IMR-90 (cell line): Measurements from ENCODE around the gene PPARD. TPM values are rescaled to one million over a fixed set of nuclear protein-coding genes. Genes with fewer than 3 reads are reported as not detected.

Source experiments
- ATAC-seq: fragments of 200-7000 bp; cut with Tn5 transposase; 2 replicates; pipeline ENCODE4 v1.9.1; 2020; ENCODE audit warnings: low read depth, mild to moderate bottlenecking, moderate library complexity
- BruUV-seq: library from RNA; stranded (reverse); fragments of 400-500 nt; replicated peaks from 2 replicates; lab custom pipeline; 2021; lab: Mats Ljungman, UMichigan
- CTCF ChIA-PET: fragments of 300-600 bp; formaldehyde crosslinking; extraction: SDS; loops from one replicate; lab custom pipeline; 2021; ENCODE audit warnings: antibody characterized with exemption; lab: Yijun Ruan, JAX
- POLR2A ChIA-PET: fragments of 300-600 bp; sonication (Branson Sonifier 250); formaldehyde crosslinking; loops from one replicate; lab custom pipeline; 2022; ENCODE audit warnings: antibody characterized with exemption; ENCODE audit not compliant: unreplicated experiment; lab: Charles Lee
- DNase-seq: peaks from one replicate; pipeline ENCODE4 v3.0.0; 2013
- H2AFZ ChIP-seq: replicated peaks from 2 replicates; pipeline ENCODE3; 2013; ENCODE audit warnings: low read length, mild to moderate bottlenecking; ENCODE audit not compliant: poor library complexity
- H2AK5ac ChIP-seq: 2 replicates; pipeline ENCODE4 v1.6.1; 2013; ENCODE audit warnings: low read depth, low read length, inconsistent platforms
- H2AK9ac ChIP-seq: replicated peaks from 2 replicates; pipeline ENCODE3; 2013; ENCODE audit warnings: mild to moderate bottlenecking, low read depth, low read length, moderate library complexity; ENCODE audit not compliant: poor library complexity
- H2BK120ac ChIP-seq: 2 replicates; pipeline ENCODE4 v1.6.1; 2013; ENCODE audit warnings: low read depth, low read length, inconsistent platforms
- H2BK15ac ChIP-seq: 3 replicates; pipeline ENCODE4 v1.6.1; 2013; ENCODE audit warnings: low read depth, low read length, inconsistent platforms
- H2BK20ac ChIP-seq: 2 replicates; pipeline ENCODE4 v1.6.1; 2013; ENCODE audit warnings: low read depth, mild to moderate bottlenecking, inconsistent platforms, low read length, moderate library complexity
- H2BK5ac ChIP-seq: 2 replicates; pipeline ENCODE4 v1.6.1; 2013; ENCODE audit warnings: mild to moderate bottlenecking, low read depth, low read length, inconsistent platforms; ENCODE audit not compliant: poor library complexity, severe bottlenecking
- H3K14ac ChIP-seq: replicated peaks from 2 replicates; pipeline ENCODE4 v1.6.1; 2013; ENCODE audit warnings: low read depth, low read length, inconsistent platforms
- H3K18ac ChIP-seq: 2 replicates; pipeline ENCODE4 v1.6.1; 2013; ENCODE audit warnings: low read depth, low read length, control low read depth
- H3K23ac ChIP-seq: 2 replicates; pipeline ENCODE4 v1.6.1; 2013; ENCODE audit warnings: low read depth, low read length, inconsistent platforms
- H3K27ac ChIP-seq: 2 replicates; pipeline ENCODE4 v1.5.1; 2013; ENCODE audit warnings: mild to moderate bottlenecking, control low read depth, low read length; ENCODE audit not compliant: insufficient read depth
- H3K27me3 ChIP-seq: 2 replicates; pipeline ENCODE4 v1.6.1; 2013; ENCODE audit warnings: low read length; ENCODE audit not compliant: control insufficient read depth, insufficient read depth
- H3K36me3 ChIP-seq: 2 replicates; pipeline ENCODE4 v1.6.1; 2013; ENCODE audit warnings: low read length, mixed read lengths; ENCODE audit not compliant: control insufficient read depth, insufficient read depth
- H3K4ac ChIP-seq: 2 replicates; pipeline ENCODE4 v1.6.1; 2013; ENCODE audit warnings: low read depth, low read length, inconsistent platforms
- H3K4me1 ChIP-seq: 2 replicates; pipeline ENCODE4 v1.6.1; 2013; ENCODE audit warnings: low read length, mixed read lengths; ENCODE audit not compliant: control insufficient read depth, insufficient read depth
- H3K4me2 ChIP-seq: 2 replicates; pipeline ENCODE4 v1.6.1; 2013; ENCODE audit warnings: low read depth, mild to moderate bottlenecking, control low read depth, low read length, moderate library complexity
- H3K4me3 ChIP-seq: 2 replicates; pipeline ENCODE4 v1.5.1; 2013; ENCODE audit warnings: low read depth, mild to moderate bottlenecking, control low read depth, low read length, moderate library complexity; ENCODE audit not compliant: insufficient read depth
- H3K56ac ChIP-seq: 2 replicates; pipeline ENCODE4 v1.6.1; 2013; ENCODE audit warnings: low read length, inconsistent platforms; ENCODE audit not compliant: insufficient read depth; ENCODE audit errors: extremely low read depth
- H3K79me1 ChIP-seq, 2 experiments: 2 replicates each; pipeline ENCODE4 v1.6.1; 2013; ENCODE audit warnings: low read length in 2 of 2, inconsistent platforms in 1 of 2, low read depth in 1 of 2
- H3K9ac ChIP-seq: 2 replicates; pipeline ENCODE4 v1.6.1; 2013; ENCODE audit warnings: low read depth, low read length, control low read depth
- H3K9me1 ChIP-seq: 2 replicates; pipeline ENCODE4 v1.6.1; 2013; ENCODE audit warnings: low read length, inconsistent platforms; ENCODE audit not compliant: insufficient read depth
- H3K9me3 ChIP-seq: 2 replicates; pipeline ENCODE4 v1.6.1; 2013; ENCODE audit warnings: low read length; ENCODE audit not compliant: control insufficient read depth, insufficient read depth
- H4K20me1 ChIP-seq: 2 replicates; pipeline ENCODE4 v1.6.1; 2013; ENCODE audit warnings: low read length, inconsistent platforms; ENCODE audit not compliant: insufficient read depth
- H4K5ac ChIP-seq: 2 replicates; pipeline ENCODE4 v1.6.1; 2013; ENCODE audit warnings: mild to moderate bottlenecking, low read depth, low read length, control low read depth
- H4K8ac ChIP-seq, 2 experiments: 2 replicates each; pipeline ENCODE4 v1.6.1; 2013; ENCODE audit warnings: low read depth in 2 of 2, low read length in 2 of 2, control low read depth in 1 of 2, inconsistent platforms in 1 of 2
- H4K91ac ChIP-seq: 2 replicates; pipeline ENCODE4 v1.6.1; 2013; ENCODE audit warnings: low read depth, low read length, inconsistent platforms; ENCODE audit not compliant: insufficient read depth
- CEBPB ChIP-seq: IDR thresholded peaks from 2 replicates; pipeline ENCODE4 v1.6.1; 2012; ENCODE audit warnings: low read depth, low read length, improper control_type of control experiment
- FOS ChIP-seq: fragments of 150-350 bp; IDR thresholded peaks from 2 replicates; pipeline ENCODE4 v1.6.1; 2016; ENCODE audit warnings: low read depth, low read length
- MAZ ChIP-seq: IDR thresholded peaks from 2 replicates; pipeline ENCODE4 v1.6.1; 2012; ENCODE audit warnings: low read depth, mild to moderate bottlenecking, low read length, improper control_type of control experiment, moderate library complexity, borderline replicate concordance
- POLR2A ChIP-seq: IDR thresholded peaks from 2 replicates; pipeline ENCODE4 v1.6.1; 2012; ENCODE audit warnings: mild to moderate bottlenecking, low read depth, low read length
- RAD21 ChIP-seq: IDR thresholded peaks from 2 replicates; pipeline ENCODE4 v1.6.1; 2012; ENCODE audit warnings: low read length, improper control_type of control experiment
- RCOR1 ChIP-seq: IDR thresholded peaks from 2 replicates; pipeline ENCODE4 v1.6.1; 2012; ENCODE audit warnings: mild to moderate bottlenecking, low read length, improper control_type of control experiment; ENCODE audit not compliant: insufficient replicate concordance
- RFX5 ChIP-seq: IDR thresholded peaks from 2 replicates; pipeline ENCODE4 v1.8.0; 2012; ENCODE audit warnings: low read depth, mild to moderate bottlenecking, low read length, moderate library complexity
- SMC3 ChIP-seq: fragments of 150-350 bp; IDR thresholded peaks from 2 replicates; pipeline ENCODE4 v1.6.1; 2016; ENCODE audit warnings: low read depth, mild to moderate bottlenecking, antibody characterized with exemption, low read length, moderate library complexity
- WGBS, 2 experiments: methylation state at CpG; one replicate each; pipeline versions ENCODE4 v1.1.5 to v1.1.7; 2013; ENCODE audit warnings: missing lambda C conversion rate in 2 of 2; ENCODE audit not compliant: insufficient read length in 1 of 2; ENCODE audit errors: extremely low coverage in 2 of 2; 5-methylcytosine and 5-hydroxymethylcytosine counted together
- dilution Hi-C: fragments of 300-500 bp; cut with HindIII; formaldehyde crosslinking; loops from one replicate; pipeline ENCODE4 v1.14.3; 2018; ENCODE audit warnings: low sequenced_read_pairs; ENCODE audit not compliant: unreplicated experiment
- in situ Hi-C: fragments of 300-500 bp; cut with MboI; formaldehyde crosslinking; loops from 3 replicates; pipeline ENCODE4 v1.14.3; 2019; ENCODE audit warnings: low sequenced_read_pairs, inconsistent platforms, mixed read lengths
- intact Hi-C: fragments of 100-400 bp; cut with micrococcal nuclease; formaldehyde crosslinking; loops from 2 replicates; pipeline ENCODE4 v1.10.0; 2022
- polyA plus RNA-seq, 3 experiments: library from polyadenylated mRNA; depleted of rRNA; stranded (reverse); fragments of >200 nt; gene quantifications; 2 replicates each; pipeline ENCODE4 v1.2.3, GENCODE V29; 2012; ENCODE audit warnings: low replicate concordance in 1 of 3
- total RNA-seq: library from RNA; depleted of rRNA; stranded (reverse); fragments of >200 nt; gene quantifications from 2 replicates; pipeline ENCODE4 v1.2.3, GENCODE V29; 2012
- TF ChIP-seq, protein P1 (sequence below): fragments of 150-350 bp; IDR thresholded peaks from 2 replicates; pipeline ENCODE4 v1.6.1; 2017; ENCODE audit warnings: mild to moderate bottlenecking, antibody characterized with exemption, low read length, low read depth
- TF ChIP-seq, protein P2 (sequence below): conservative IDR thresholded peaks from 2 replicates; pipeline ENCODE4 v1.5.1; 2012; ENCODE audit warnings: mild to moderate bottlenecking, low read depth, low read length, improper control_type of control experiment

Gene PPARD
- total and polyA plus RNA-seq, 2 of the 4 experiments (the other 2 are of a cell fraction): 10.4 to 69.0 TPM

DNA sequence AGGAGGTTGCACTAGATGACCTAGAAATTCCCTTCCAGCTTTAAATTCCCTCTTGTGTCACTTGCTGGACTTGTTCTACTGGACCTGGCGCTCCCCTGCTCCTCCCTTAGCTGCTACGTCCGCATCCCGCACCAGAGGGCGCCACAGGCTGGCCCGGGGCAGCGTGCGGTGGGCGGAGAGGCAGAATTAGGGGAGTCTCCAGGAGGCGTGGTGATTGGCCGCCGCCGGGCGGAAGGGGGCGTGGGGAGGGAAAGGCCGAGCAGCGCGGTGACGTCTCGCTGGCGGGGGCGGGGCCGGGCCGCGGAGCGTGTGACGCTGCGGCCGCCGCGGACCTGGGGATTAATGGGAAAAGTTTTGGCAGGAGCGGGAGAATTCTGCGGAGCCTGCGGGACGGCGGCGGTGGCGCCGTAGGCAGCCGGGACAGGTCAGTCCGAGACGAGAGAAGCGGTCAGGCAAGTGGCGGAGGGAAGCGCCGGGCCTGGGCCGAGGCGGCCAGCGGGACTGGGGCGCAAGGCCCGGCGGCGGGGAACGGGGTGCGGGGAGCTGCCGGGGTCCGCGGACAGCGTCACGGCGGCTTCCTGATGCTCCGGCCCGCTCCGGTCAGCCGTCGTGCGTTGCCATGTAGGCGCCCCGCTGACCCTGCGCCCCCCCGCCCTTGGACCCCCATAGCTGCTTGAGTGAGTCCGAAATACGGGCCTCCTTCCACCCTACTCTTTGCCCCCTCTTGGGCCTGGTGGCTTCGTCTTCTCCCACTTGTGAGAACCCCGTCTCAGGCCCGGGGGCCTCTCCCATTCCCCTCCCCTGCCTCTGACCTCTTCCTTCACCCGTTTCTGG lies at the start of gene PPARD (continued):
- TF ChIP-seq, protein P1, sequence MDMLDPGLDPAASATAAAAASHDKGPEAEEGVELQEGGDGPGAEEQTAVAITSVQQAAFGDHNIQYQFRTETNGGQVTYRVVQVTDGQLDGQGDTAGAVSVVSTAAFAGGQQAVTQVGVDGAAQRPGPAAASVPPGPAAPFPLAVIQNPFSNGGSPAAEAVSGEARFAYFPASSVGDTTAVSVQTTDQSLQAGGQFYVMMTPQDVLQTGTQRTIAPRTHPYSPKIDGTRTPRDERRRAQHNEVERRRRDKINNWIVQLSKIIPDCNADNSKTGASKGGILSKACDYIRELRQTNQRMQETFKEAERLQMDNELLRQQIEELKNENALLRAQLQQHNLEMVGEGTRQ: no peak; the same call in 1 of the 2 replicates
- TF ChIP-seq SMC3: peak; percentile 100
- no peak for TF ChIP-seq CEBPB
- TF ChIP-seq MAZ: peak; percentile 92

DNA sequence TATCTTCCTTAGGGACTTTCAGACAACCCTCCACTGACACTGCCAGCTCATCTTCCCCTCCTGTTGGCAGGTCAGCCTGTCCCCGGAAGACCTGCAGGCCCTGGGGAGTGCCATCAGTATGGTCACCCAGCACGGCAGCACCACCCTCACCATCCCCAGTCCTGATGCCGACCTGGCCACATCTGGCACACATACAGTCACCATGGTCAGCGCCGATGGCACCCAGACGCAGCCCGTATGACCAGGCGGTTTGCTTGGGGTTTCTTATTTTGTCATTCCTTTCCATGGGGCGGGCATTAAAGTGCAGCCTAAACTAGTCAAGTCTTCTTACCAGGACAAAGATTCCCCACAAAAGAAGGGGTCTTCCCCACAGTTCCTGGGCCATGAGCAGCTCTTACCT lies 48.7 kb upstream of the PPARD start:
- H3K9me1 ChIP-seq: peaks cover 4% of the 10 kb centered on the region; the same call in 1 of the 2 replicates
- H3K79me1 ChIP-seq: no peaks in the 10 kb centered on the region
- H3K27me3 ChIP-seq: no peaks in the 10 kb centered on the region
- H3K23ac ChIP-seq: no peak overlapping the region
- DNase-seq (no peak), ATAC-seq (no peak)
- no peak overlapping the region for H3K18ac ChIP-seq
- peaks cover 4% of the 10 kb centered on the region; the same call in 1 of the 2 replicates for H3K4me1 ChIP-seq
- ChIA-PET POLR2A (no interaction called here), CTCF (interaction anchor here (1.2 to 1.3 kb wide), 2 partner anchors 22 to 34 kb away, joined by 3 read pairs; no protein-coding TSS in a partner anchor)
- dilution Hi-C loops (no loop called here), intact Hi-C loops (no loop called here), in situ Hi-C loops (no loop called here)
- TF ChIP-seq POLR2A (no peak), CEBPB (no peak), RFX5 (no peak), RCOR1 (no peak), FOS (no peak), MAZ (no peak), RAD21 (no peak)
- TF ChIP-seq, protein P2, sequence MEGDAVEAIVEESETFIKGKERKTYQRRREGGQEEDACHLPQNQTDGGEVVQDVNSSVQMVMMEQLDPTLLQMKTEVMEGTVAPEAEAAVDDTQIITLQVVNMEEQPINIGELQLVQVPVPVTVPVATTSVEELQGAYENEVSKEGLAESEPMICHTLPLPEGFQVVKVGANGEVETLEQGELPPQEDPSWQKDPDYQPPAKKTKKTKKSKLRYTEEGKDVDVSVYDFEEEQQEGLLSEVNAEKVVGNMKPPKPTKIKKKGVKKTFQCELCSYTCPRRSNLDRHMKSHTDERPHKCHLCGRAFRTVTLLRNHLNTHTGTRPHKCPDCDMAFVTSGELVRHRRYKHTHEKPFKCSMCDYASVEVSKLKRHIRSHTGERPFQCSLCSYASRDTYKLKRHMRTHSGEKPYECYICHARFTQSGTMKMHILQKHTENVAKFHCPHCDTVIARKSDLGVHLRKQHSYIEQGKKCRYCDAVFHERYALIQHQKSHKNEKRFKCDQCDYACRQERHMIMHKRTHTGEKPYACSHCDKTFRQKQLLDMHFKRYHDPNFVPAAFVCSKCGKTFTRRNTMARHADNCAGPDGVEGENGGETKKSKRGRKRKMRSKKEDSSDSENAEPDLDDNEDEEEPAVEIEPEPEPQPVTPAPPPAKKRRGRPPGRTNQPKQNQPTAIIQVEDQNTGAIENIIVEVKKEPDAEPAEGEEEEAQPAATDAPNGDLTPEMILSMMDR: no peak
- WGBS, 2 experiments: 93% methylated on average over 8 of the region's 9 CpGs; no CpG with 5 or more reads in 1 of the 2 experiments
- H2BK120ac ChIP-seq: no peak overlapping the region
- H2AFZ ChIP-seq: no peak overlapping the region
- no peaks in the 10 kb centered on the region for H3K9me3 ChIP-seq
- no peak overlapping the region for H4K8ac ChIP-seq
- H2AK9ac ChIP-seq: no peak overlapping the region
- BruUV-seq: no TSS peak
- no peak overlapping the region for H2BK20ac ChIP-seq
- no peak overlapping the region for H3K9ac ChIP-seq
- no peak overlapping the region for H3K4me2 ChIP-seq
- no peak overlapping the region for H4K91ac ChIP-seq
- H2BK15ac ChIP-seq: no peak overlapping the region
- no peak overlapping the region for H3K27ac ChIP-seq
- H3K4ac ChIP-seq: no peak overlapping the region
- H2AK5ac ChIP-seq: no peak overlapping the region
- H4K5ac ChIP-seq: no peak overlapping the region
- peaks cover 58% of the 10 kb centered on the region for H3K36me3 ChIP-seq
- no peaks in the 10 kb centered on the region for H4K20me1 ChIP-seq
- H3K14ac ChIP-seq: no peak overlapping the region
- no peak overlapping the region for H3K4me3 ChIP-seq
- no peak overlapping the region for H2BK5ac ChIP-seq
- H3K56ac ChIP-seq: no peak overlapping the region
